ENCODE data around the gene NFE2L2.
"Not testable (repeated sequence)": the region's sequence is repeated elsewhere in the genome, so short reads cannot be mapped to it uniquely, and the experiment has no call there.

The NFE2L2 gene

DNA sequence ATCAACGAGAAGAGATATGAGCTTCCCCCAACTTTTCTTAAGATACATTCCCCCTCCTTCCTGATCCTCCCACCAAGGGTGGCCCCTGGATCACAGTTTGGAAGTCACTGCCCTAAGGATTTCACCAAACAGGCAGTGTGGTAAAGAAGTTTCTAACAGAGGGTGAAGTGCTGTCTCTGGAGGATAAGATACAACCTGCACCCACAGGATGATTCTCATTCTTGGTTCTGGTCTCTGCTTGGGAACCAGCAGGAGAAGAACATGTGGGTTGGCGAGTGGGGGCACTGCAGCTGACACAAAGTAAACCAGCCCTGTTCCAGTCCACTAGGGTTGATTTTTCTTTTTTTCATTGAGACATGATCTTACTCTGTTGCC is 9.3 kb downstream of the NFE2L2 start:
- peak; percentile 15 for DNase-seq

DNA sequence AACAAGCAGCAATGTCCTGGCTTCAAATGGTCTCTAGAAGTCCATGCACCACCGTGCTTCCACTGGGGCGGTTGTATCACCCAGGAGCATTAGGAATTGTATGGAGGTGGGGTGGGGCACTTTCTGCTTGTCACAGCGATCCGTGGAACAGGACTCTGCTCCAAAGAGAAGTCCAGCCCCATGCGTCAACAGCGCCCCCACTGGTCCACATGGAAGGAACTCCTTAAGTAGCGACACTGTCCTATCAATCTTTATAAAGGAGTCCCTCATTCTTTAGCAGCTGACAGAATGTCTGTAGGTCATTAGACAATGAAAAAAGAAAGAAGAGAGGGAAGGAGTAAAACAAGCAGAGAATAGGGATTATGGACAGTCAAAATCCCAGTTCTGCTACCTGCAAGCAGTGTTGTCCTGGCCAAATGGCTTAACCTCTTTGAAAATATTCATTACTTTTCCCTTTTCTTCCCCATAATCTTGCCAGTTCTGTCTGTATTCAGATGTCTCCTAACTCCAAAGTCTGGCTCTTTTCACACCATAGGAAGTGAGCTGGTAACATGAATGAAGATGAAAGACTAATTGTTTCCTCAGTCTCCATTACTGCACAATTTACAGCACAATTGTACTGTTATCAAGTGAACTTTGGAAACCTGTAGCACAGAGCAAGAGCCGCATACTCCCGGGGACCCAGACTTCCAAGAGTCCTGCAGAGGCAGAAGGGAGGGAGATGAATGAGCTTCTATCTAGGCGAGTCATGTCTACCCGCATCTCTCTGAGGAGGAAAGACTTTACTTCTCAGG is 9.9 kb downstream of the NFE2L2 start:
- peak; percentile 41 for DNase-seq

DNA sequence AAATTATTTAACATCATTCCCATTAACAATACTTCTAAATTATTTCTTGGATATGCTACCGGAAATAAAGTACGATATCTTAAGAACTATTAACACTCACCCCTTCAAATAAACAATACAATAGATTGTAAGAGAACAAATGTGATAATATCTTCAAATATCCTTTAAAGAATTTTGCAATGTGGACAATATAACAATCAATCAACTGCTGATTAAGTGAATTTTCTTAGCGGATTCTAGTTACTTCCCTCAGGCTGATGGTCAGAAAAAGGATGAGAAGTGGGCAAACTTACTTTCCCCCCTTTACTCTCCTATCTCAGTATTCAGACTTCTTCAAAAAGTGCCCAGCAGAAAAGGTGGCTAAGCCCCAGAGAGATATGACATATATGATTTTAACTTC is 10.8 kb downstream of the NFE2L2 start:
- DNase-seq, result no peak

DNA sequence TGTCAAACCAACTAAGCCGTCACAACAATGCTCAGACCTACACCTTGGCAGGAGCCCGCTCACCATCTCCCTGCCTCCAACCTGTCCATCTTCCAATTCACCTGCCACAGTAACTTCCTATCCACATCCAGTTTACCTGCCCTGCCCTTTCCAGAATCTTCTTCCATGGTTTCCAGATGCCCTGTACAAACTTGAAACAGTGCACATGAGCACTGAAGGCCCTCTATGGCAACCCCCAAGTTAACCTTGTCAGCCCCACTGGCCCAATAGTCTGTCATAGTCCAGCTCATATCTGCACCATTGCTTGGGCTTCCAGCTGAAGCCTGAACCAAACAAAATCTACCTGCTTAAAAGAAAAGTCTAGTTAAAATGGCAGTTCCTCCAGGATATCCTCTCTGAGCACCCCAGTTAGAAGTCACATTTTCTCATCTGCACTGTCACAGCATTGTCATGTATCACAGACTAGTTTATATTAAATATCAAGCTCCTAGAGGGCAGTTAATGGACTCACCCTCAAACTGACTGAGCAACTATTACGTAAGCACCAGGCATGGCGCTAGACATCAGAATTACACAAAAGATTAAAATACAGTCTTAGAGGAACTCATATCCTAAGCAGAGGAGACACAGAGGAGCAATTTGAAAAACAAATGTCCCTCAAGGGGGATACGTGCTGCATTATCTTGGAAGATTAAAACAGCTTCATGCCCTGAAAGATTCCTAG is 11.6 kb downstream of the NFE2L2 start:
- no peak for DNase-seq

DNA sequence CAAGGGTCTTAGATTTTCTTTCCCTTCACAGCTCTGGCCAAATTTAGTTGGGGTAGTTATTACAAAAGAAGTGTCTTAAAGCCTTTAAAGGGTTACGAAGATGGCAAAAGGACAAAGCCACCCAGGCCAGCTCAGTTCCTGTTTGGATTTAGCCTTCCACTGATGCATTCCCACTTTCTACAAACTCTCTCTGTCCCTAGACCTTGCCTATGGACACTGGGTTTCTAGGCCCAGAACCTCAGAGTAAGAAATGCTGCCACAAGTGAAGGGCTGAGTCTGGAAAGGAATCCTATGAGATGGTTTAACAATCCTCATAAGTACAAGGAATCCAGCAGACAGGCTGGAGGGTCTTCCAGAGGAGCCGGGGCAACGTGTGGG is 13.4 kb downstream of the NFE2L2 start:
- no peak for DNase-seq

DNA sequence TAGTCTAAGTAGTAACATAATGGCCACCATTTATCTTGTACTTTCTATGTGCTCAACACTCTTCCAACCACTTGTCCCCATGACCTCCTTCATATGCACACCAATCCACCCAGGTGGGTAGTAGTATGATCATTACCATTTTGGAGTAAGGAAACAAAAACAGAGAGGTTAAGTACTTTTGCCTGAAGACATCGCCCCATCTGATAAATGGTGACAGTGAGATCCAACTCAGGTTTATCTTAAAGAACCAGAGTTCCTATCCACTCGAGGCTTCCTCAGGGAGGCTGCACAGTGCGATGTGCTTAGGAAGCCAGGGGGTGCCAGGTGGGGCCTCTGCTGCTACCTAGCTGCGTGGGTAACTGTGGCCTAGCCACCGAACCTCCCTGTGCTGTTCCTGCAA is 14.1 kb downstream of the NFE2L2 start:
- DNase-seq, result no peak

DNA sequence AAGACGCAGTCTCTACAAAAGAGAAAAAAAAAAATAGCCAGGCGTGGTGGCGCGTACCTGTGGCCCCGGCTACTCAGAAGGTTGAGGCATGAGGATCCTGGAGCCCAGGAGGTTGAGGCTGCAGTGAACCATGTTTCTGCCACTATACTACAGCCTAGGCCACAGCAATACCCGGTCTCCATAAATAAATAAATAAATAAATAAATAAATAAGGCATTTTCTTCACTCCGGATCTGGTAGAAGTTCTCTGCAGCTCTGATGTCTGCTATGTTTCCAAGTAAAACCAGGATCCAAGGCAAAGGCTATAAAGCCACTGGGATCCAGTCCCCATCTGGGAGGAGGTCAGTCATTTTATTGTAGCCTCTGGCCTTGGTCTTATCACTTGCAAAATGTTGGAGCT is 15.5 kb downstream of the NFE2L2 start:
- no peak for DNase-seq

DNA sequence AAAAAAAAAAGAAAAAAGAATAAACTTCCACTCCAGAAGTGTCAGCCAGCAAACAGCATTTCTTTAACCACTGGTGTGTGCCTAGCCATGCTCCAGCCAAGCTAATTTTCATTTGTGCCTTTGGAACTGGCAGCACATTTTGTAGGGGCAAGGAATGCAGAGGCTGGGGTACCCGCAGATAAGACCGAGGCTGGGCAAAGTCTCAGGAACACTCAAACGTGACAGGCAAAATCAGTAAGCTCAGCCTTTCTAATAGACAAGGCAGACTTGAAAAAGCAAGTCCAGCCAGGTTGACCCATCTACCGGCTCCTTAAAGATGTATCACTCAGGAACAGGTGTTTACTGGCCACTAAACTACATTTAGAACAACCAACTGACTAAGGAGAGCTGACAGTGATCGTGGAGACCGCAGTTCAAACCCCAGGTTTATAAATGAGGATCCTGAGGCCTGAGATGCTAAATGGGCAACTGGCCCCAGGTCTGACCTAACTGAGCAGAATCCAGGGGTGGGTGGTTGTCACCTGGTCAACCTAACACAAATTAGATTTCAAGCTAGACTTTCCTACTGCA is 16.7 kb downstream of the NFE2L2 start:
- DNase-seq, result no peak

DNA sequence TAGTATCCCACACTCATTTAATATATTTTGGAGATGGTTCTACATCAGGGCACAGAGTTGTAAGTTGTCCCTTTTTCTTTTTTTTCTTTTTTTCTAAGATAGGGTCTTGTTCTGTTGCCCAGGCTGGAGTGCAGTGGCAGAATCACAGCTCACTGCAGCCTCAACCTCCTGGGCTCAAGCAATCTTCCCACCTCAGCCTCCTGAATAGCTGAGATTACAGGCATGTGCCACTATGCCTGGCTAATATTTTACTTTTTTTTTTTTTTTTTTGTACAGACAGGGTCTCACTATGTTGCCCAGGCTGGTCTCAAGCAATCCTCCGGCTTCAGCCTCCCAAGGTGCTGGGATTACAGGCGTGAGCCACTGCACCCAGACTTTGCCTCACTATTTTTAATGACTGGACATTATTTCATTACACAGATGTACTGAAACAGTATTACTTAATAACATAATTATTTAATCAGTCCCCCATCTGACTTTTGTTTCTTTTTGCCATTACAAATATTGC is 17.9 kb downstream of the NFE2L2 start:
- DNase-seq, result not testable (repeated sequence)

DNA sequence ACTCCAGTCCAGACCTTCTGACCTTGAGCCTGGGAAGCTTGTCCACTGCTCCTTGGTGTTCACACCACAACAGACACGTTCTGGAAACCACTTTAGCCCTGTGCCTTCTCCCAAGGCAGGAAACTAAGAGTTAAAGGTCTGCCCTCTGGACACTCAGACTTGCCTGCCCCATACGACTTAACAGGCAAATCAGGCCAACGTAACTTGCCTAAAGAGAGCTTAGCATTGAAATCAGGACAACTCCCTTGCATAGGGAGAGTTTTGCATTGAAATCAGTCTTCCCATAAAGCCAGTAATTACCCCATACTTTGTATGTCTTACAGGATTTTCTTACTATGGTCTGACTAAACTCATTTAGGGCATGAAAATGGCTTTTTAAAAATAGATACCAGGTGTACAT is 18.5 kb downstream of the NFE2L2 start:
- no peak for DNase-seq

DNA sequence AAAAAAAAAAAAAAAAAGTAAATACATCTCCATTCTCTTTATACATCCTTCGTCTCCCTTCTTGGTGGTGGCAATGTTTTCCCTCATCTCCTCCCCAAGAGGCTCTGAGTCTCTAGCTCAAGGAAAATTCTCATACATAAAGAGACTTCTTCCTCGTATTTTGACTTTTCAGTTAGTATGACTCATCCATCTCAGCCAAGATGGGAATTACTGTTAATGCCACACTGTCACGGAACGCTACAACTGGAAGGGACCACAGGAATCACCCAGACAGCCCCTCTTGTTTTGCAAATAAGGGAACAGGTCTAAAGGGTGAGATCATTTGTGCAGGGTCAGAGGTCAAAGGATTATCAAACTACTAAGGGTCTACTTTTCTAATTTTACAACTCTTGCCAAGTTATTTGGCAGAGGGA is 19.5 kb downstream of the NFE2L2 start:
- DNase-seq, result no peak

DNA sequence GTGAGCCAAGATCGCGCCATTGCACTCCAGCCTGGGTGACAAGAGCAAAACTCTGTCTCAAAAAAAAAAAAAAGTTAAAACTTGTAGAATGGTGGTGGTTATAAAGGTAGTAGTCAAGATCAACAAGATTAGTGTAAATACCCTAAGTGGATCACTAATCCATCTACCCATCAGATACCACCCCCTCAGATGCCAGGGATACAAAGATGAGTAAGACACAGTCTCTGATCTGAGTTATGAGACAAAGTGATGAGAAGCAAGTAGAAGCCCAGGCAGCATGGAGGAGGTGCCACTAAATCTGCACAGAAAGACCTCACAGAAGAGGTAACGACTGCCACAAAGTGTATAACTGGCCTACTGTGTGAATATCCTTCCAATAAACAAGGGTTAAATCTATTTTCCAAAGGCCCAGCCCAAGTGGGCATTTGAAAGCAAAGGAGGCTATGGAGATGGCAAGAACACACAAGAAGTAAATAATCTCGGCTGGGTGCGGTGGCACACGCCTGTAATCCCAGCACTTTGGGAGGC is 20.2 kb downstream of the NFE2L2 start:
- DNase-seq, result no peak

DNA sequence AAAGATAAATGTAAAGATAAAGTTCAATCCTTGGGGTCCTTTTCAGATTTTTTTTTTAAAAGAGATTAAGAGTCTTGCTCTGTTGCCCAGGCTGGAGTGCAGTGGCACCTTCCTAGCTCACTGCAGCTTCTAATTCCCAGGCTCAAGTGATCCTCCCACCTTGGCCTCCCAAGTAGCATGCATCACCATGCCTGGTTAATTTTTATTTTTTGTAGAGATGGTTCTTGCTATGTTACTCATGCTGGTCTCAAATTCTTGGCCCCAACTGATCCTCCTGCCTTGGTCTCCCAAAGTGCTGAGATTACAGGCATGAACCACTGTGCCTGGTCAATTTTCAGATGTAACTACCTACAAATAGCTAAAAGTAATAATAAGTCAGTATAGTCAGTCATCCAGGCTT is 21.1 kb downstream of the NFE2L2 start:
- DNase-seq, result no peak

DNA sequence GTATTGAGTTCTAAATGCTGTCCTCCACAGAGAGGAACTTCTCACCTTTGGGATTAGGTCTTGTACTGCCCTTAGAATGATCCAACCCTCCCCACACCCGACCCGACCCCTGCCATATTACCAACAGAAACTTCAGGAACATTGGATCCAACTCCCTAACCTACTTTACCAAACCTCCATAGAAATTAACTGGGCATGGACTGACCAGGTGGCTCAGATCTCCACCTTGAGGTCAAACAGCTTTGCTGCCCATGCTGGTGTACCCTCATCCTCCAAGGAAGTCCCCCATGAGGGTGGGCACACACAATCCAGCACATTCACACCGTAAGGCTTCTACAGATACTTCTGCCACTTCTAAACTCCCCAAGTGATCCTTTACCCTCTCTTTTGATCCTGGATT is 21.5 kb downstream of the NFE2L2 start:
- no peak for DNase-seq

DNA sequence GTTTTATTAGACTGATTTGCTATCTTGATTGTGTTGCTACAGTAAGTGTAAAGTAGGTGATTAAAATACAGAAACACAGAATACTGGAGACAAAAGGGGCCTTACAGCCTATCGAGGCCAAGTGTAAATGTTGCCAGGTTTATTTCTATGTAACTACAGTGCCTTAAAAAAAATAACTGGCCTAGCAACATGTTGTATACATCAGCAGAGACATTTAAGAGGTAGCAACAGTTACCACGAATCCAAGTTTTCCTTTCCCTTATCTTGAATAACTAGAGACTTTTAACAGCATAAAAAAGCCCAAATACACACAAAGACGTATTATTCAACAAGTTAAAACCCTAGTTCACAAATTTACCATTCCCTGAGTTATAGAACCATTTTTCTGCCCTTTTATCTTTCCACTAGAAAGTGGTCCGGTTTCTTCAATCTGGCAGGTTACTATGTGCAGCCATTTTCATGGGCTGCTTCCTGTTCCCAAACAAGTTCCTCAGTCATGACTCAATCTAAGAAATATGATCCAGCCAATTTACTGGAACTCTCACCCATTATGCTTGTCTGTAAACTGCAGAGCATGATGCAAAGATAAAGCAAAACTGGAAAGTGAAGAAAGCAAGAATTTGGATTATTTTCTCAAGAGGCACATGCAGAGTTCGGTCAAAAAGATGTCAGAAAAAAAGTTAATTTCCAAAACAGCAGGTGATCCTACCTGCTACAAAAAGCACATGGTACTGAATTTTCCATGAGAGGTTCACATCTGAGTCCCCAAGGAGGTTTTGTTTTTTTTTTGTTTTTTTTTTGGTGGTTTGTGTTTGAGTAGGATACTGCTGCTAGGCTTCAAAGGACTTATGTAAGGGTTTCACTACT is 22.2 kb downstream of the NFE2L2 start:
- DNase-seq, result no peak

DNA sequence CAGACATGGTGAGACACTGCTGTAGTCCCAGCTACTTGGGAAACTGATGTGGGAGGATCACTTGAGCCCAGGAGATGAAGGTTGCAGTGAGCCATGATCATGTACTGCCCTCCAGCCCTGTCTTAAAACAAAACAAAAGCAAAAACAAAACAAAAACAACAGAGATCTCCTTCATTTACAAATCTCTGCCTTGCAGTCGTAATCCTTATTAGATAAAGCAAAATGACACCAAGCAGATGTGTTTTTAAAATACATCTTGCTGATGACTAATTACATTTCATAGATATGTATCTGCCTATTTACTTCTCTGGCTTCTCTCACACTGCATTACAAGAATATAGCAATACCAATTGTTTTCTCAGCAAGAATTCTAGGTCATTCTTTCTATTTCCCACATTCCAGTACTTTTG is 22.8 kb downstream of the NFE2L2 start:
- no peak for DNase-seq

DNA sequence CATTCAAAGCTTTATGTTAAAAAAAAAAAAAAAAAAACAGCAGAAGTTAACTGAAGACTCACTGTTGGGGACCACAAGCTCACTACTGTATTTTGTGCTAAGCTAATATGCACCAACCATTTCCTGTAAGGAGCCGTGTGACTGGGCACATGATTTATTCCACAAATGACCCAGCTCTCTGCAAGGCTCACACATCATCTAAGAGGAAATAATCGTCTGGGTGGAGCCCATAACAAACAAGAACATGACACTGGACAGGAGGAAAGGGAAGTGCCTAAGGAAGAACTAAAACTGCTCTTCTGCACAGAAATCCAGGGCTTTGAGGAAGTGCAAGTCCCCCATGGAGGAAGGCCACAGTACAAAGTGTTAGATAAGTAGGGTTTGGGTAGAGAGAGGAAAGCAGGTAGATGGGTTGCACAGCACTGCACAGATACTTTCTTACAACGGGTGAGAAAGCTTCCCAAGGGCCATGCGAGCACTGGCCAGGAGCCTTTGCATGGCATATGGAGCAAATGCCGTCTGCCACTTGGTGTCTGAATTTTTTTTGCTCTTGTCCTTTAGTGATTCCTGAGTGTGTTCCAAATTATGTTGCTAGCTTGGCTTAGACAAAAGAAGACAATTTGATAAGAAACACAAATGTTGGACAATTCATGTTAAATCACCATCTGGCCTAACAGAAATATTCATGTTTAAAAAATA is 24.4 kb downstream of the NFE2L2 start:
- DNase-seq, result peak; percentile 87

DNA sequence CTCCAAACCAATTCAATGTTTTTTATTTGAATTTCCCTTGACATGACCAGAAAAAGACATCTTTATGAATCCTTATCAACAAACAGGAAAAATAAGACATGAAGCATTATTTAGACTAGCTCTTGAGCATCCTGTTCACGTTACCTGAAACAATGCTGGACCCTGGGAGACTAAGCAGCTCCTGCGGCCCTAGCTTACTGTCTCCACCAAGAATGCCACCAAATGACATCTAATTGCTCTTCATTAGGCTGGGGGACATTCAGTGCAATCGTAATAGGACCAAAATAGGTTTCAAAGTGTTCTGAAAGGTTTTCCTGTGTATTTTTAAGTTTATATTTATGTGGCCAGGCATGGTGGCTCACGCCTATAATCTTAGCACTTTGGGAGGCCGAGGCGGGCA is 25.5 kb downstream of the NFE2L2 start:
- DNase-seq, result no peak

DNA sequence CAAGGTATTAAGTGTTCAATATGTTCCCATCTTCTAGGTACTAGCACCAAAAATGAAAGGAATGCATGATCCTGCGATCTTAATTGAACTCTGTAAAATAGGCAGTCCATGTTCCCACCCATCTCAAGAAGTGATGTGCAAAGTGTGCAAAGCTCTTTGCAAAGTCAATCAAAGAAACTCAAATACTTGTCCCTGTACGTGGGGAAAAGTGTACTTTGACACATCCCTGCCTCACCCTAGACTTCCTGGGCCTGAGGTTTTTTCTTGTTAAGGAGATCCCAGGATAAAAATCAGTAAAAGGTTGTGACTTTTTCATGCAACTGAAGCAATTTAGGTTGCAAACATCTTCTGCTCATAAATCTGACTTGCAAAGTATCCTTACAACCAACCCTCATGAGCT is 26.6 kb downstream of the NFE2L2 start:
- DNase-seq, result no peak

DNA sequence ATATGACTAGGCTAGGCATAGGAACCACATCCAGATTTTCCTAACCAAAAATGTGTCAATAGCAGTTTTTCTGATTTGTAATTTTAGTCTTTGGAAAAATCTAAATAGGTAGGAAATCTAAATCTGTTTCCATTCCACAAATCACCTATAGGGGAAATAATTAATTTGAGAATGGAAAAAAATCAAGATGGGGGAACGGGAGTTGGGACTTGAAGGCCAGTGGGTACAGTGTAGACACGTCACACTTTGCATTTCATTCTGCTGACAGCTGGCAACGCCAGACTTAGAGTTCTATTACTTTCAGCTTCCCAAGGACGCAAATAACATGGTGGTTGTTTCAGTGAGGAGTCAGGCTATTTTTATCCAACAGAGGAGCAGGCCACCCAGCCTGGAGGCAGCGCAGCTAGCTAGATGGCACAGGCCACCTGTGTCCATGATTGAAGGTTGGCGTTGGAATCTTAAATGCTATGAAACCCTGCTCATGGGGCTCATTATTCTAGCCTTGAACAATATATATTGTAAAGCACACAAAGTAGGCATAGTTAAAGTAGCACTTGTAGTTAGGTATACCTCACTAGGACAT is 28.6 kb downstream of the NFE2L2 start:
- no peak for DNase-seq

DNA sequence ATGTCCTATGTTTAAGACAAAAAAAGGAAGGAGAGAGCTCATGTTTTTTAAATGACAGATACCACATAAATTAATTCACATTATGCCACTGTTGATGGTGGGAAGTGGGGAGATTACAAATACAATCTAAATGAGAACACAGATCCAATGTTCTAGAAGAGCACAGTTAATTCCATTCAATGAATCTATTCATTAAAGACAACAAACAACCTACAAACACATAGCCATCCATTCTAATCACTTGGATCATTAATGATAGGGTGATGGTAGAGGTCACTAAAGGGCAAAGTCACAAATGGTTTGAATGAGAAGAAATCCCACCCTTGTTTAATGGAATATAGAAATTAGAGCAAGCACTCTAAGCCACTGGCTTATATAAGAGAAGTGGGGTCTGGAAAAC is 30.3 kb downstream of the NFE2L2 start:
- no peak for DNase-seq
